K562 (cell line): ENCODE measurements around the gene DPCD. TPM values are rescaled to one million over a fixed set of nuclear protein-coding genes. Genes with fewer than 3 reads are reported as not detected.

Experiments
- ATAC-seq: fragments of 200-7000 bp; cut with Tn5 transposase; 3 replicates; pipeline ENCODE4 v1.9.1; 2020; ENCODE audit warnings: moderate library complexity
- BruUV-seq: library from RNA; stranded (reverse); fragments of 400-500 nt; replicated peaks from 2 replicates; lab custom pipeline; 2021; lab: Mats Ljungman, UMichigan
- CTCF ChIA-PET: fragments of 300-600 bp; formaldehyde crosslinking; extraction: SDS; loops from one replicate; lab custom pipeline; 2021; ENCODE audit warnings: low intra/inter-chr PET ratio; lab: Yijun Ruan, JAX
- POLR2A ChIA-PET: fragments of 300-600, 350-650 bp; sonication (Branson Sonifier 250); formaldehyde crosslinking; extraction: SDS; loops from one replicate; lab custom pipeline; 2021; ENCODE audit warnings: antibody characterized with exemption, inconsistent platforms; lab: Yijun Ruan, JAX
- DNase-seq, 4 experiments: peaks; one replicate each; pipeline versions ENCODE4 v3.0.0 to v3.0.0-alpha.2; 2011 to 2018; ENCODE audit warnings: low spot score in 3 of 4, mixed read lengths in 3 of 4; ENCODE audit errors: extremely low read depth in 1 of 4
- FAIRE-seq: peaks from 2 replicates; lab custom pipeline; 2011; peaks lifted over from hg19 to GRCh38; lab: Jason Lieb, UNC
- H2AFZ ChIP-seq: 2 replicates; pipeline ENCODE4 v1.6.0; 2011; ENCODE audit warnings: low read depth, low read length, control low read depth, inconsistent platforms
- H3K27ac ChIP-seq: fragments of 200-600 bp; 3 replicates; pipeline ENCODE4 v1.8.0; 2011; ENCODE audit warnings: low read depth, mild to moderate bottlenecking, control low read depth, inconsistent platforms, low read length, moderate library complexity, mixed read lengths; ENCODE audit errors: extremely low read depth
- H3K27me3 ChIP-seq, 2 experiments: fragments of 300-600 bp in 1 of 2; 2 replicates in 1 of 2; 3 replicates in 1 of 2; pipeline versions ENCODE4 v1.6.0 to v1.8.0; 2011; ENCODE audit warnings: inconsistent platforms in 2 of 2, low read length in 2 of 2, mild to moderate bottlenecking in 1 of 2, mixed read lengths in 1 of 2, moderate library complexity in 1 of 2; ENCODE audit not compliant: control insufficient read depth in 2 of 2, insufficient read depth in 2 of 2
- H3K36me3 ChIP-seq: fragments of 300-600 bp; 3 replicates; pipeline ENCODE4 v1.8.0; 2011; ENCODE audit warnings: mild to moderate bottlenecking, low read length, inconsistent platforms; ENCODE audit not compliant: control insufficient read depth, insufficient read depth
- H3K4me1 ChIP-seq, 2 experiments: fragments of 200-600 bp in 1 of 2; replicated peaks in 1 of 2; 2 replicates in 1 of 2; 3 replicates in 1 of 2; pipeline versions ENCODE4 v1.5.1 to v1.8.0; 2011; ENCODE audit warnings: inconsistent platforms in 2 of 2, low read length in 2 of 2, mild to moderate bottlenecking in 1 of 2, mixed read lengths in 1 of 2, moderate library complexity in 1 of 2; ENCODE audit not compliant: control insufficient read depth in 2 of 2, insufficient read depth in 2 of 2
- H3K4me2 ChIP-seq: 2 replicates; pipeline ENCODE4 v1.6.1; 2011; ENCODE audit warnings: low read length, control low read depth, inconsistent platforms, mixed read lengths; ENCODE audit not compliant: insufficient read depth
- H3K4me3 ChIP-seq: fragments of 200-600 bp; sonication (generic), shearing (Covaris generic); 2 replicates; pipeline ENCODE4 v1.5.1; 2016; ENCODE audit warnings: control low read depth, inconsistent platforms
- H3K79me2 ChIP-seq: fragments of 200-600 bp; 3 replicates; pipeline ENCODE4 v1.8.0; 2011; ENCODE audit warnings: low read length, inconsistent platforms; ENCODE audit not compliant: control insufficient read depth, insufficient read depth
- H3K9ac ChIP-seq, 2 experiments: 2 replicates each; pipeline versions ENCODE4 v1.6.0 to v1.6.1; 2011; ENCODE audit warnings: low read depth in 2 of 2, low read length in 2 of 2, control low read depth in 1 of 2, inconsistent platforms in 1 of 2, mild to moderate bottlenecking in 1 of 2, mixed read lengths in 1 of 2; ENCODE audit not compliant: insufficient read depth in 1 of 2
- H3K9me1 ChIP-seq: one replicate; pipeline ENCODE4 v1.6.0; 2011; ENCODE audit warnings: inconsistent platforms, mild to moderate bottlenecking, low read length, moderate library complexity; ENCODE audit not compliant: control insufficient read depth, insufficient read depth
- H3K9me3 ChIP-seq: replicated peaks from 2 replicates; pipeline ENCODE4 v1.5.1; 2011; ENCODE audit warnings: low read depth, low read length, inconsistent platforms; ENCODE audit not compliant: control insufficient read depth, insufficient read depth
- H4K20me1 ChIP-seq: replicated peaks from 2 replicates; pipeline ENCODE4 v1.6.1; 2011; ENCODE audit warnings: low read length, inconsistent platforms, mixed read lengths; ENCODE audit not compliant: control insufficient read depth, insufficient read depth
- BCOR ChIP-seq: fragments of 450-650 bp; IDR thresholded peaks from 2 replicates; pipeline ENCODE4 v1.6.1; 2016
- CTCF ChIP-seq, 3 experiments: IDR thresholded peaks in 2 of 3; conservative IDR thresholded peaks in 1 of 3; 2 replicates each; pipeline ENCODE4 v1.5.1; 2011 to 2012; ENCODE audit warnings: low read length in 3 of 3, mild to moderate bottlenecking in 3 of 3, control low read depth in 2 of 3, improper control_type of control experiment in 1 of 3, inconsistent platforms in 1 of 3, low read depth in 1 of 3, mixed read lengths in 1 of 3, moderate library complexity in 1 of 3; ENCODE audit not compliant: insufficient read depth in 2 of 3
- DPF2 ChIP-seq: fragments of 450-650 bp; IDR thresholded peaks from 2 replicates; pipeline ENCODE4 v1.6.1; 2016
- EGR1 ChIP-seq: fragments of 450-650 bp; conservative IDR thresholded peaks from 2 replicates; pipeline ENCODE4 v1.6.1; 2017; ENCODE audit warnings: mild to moderate bottlenecking
- ELF1 ChIP-seq: fragments of 200-800 bp; sonication (Bioruptor generic); IDR thresholded peaks from 2 replicates; pipeline ENCODE4 v1.6.1; 2016; ENCODE audit warnings: missing genetic modification characterization, missing compliant biosample characterization
- ERF ChIP-seq: fragments of 450-650 bp; formaldehyde crosslinking; IDR thresholded peaks from 2 replicates; pipeline ENCODE4 v1.4.0; 2020; ENCODE audit warnings: mild to moderate bottlenecking, mixed read lengths
- ESRRA ChIP-seq: fragments of 450-650 bp; IDR thresholded peaks from 2 replicates; pipeline ENCODE4 v1.6.1; 2014; ENCODE audit warnings: low read depth, mild to moderate bottlenecking, moderate library complexity, borderline replicate concordance
- KDM1A ChIP-seq, 2 experiments: fragments of 450-650 bp; IDR thresholded peaks; 2 replicates each; pipeline ENCODE4 v1.6.1; 2016; ENCODE audit warnings: mild to moderate bottlenecking in 2 of 2
- NR1H2 ChIP-seq: sonication (generic); formaldehyde crosslinking; IDR thresholded peaks from 2 replicates; pipeline ENCODE4 v1.4.0; 2020; ENCODE audit warnings: mild to moderate bottlenecking, missing genetic modification reagents
- RBM15 ChIP-seq: fragments of 200-400 bp; formaldehyde crosslinking; IDR thresholded peaks from 2 replicates; pipeline ENCODE4 v1.6.1; 2018; ENCODE audit warnings: mild to moderate bottlenecking, low read length, moderate library complexity; ENCODE audit not compliant: insufficient read depth
- SMAD1 ChIP-seq: fragments of 150-350 bp; IDR thresholded peaks from 2 replicates; pipeline ENCODE4 v1.6.1; 2014; ENCODE audit warnings: low read length, low read depth; ENCODE audit not compliant: partially characterized antibody
- TAF9B ChIP-seq: fragments of 450-650 bp; IDR thresholded peaks from 2 replicates; pipeline ENCODE4 v1.6.1; 2018; ENCODE audit warnings: mild to moderate bottlenecking; ENCODE audit not compliant: partially characterized antibody
- ZBTB8A ChIP-seq: fragments of 450-650 bp; IDR thresholded peaks from 2 replicates; pipeline ENCODE4 v1.6.1; 2018; ENCODE audit warnings: mild to moderate bottlenecking, moderate library complexity; ENCODE audit not compliant: partially characterized antibody
- ZMIZ1 ChIP-seq, 2 experiments: fragments of 150-350 bp in 1 of 2; IDR thresholded peaks; 2 replicates each; pipeline ENCODE4 v1.6.1; 2012 to 2016; ENCODE audit warnings: low read depth in 2 of 2, low read length in 2 of 2, mild to moderate bottlenecking in 1 of 2, moderate library complexity in 1 of 2
- ZNF584 ChIP-seq: fragments of 200-800 bp; sonication (Bioruptor generic); IDR thresholded peaks from 2 replicates; pipeline ENCODE4 v1.6.1; 2016; ENCODE audit warnings: low read depth, mild to moderate bottlenecking, missing genetic modification characterization, missing compliant biosample characterization
- WGBS: fragments of 100-300 bp; shearing (Covaris generic); methylation state at CpG from one replicate; pipeline ENCODE4 v1.1.6; 2016; ENCODE audit warnings: low coverage, mixed read lengths; ENCODE audit not compliant: insufficient coverage; ENCODE audit errors: missing lambda C conversion rate; 5-methylcytosine and 5-hydroxymethylcytosine counted together
- in situ Hi-C: fragments of 300-500 bp; cut with MboI; formaldehyde crosslinking; loops from 4 replicates; pipeline ENCODE4 v1.15.0; 2018; ENCODE audit warnings: inconsistent platforms, mixed read lengths
- intact Hi-C: fragments of 100-400 bp; cut with micrococcal nuclease; formaldehyde crosslinking; loops from 2 replicates; pipeline ENCODE4 v1.14.2; 2022
- polyA plus RNA-seq, 8 experiments: library from polyadenylated mRNA; depleted of rRNA in 4 of 8; stranded (reverse) in 5 of 8; unstranded in 3 of 8; fragments of >200 nt; fragmentation: Nextera tagmentation in 2 of 8; fragmentation: Illumina TruSeq in 1 of 8; extraction: Ambion mirVana in 2 of 8; extraction: Trizol in 1 of 8; gene quantifications; 2 replicates each; pipeline versions ENCODE4 v1.2.1 to v1.2.3, GENCODE V29; 2011 to 2014; ENCODE audit warnings: inconsistent platforms in 1 of 8, missing spikeins in 1 of 8
- total RNA-seq, 7 experiments: library from RNA; depleted of rRNA in 6 of 7; stranded (reverse); fragments of >200 nt in 6 of 7; fragmentation: Illumina TruSeq in 2 of 7; extraction: Trizol in 2 of 7; gene quantifications; 2 replicates each; pipeline versions ENCODE4 v1.2.1 to v1.2.3, GENCODE V29; 2011 to 2021; ENCODE audit warnings: low replicate concordance in 1 of 7
- TF ChIP-seq, protein P1 (sequence below): conservative IDR thresholded peaks from 2 replicates; pipeline ENCODE4 v1.6.1; 2011; ENCODE audit warnings: low read depth, mild to moderate bottlenecking, low read length; ENCODE audit not compliant: control insufficient read depth

DPCD gene
- total and polyA plus RNA-seq, 9 of the 15 experiments (the other 6 are each of a cell fraction or from before 2014, with no cell fraction given) = 12.1 to 45.2 (median 20.0) TPM

DNA sequence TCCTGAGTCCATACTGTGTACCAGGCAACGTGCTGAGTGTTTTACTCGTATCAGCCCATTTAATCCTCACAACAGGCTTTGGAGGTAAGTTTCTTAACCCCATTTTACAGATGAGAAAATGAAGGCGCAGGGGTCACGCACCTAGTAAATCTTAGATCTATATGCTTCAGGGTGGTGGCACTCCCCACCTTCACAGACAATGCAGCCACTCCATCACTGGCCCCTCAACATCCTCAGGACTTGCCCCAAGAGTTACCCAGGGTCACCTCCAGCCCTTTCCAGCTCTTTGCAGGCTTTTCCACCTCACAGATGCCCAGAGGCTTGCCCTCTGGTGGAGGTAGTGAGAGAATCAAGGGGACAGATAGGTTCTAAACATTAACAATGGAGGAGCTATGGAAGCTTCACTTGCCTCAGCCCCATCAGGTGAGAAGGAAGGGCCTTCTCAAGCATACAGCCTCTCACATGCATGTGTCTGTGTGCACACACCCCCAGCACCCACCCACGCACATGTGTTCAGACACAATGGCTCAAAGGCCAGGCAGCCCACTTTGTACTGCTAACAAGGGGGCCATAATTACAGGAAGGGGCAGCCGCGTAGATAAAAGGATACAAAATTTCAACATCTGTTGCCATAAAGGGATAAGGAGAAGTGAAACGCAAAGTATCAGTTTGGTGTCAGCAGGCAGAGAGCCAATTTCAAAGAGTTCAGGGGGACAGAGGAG is 29.1 kb downstream of the DPCD start:
- H3K4me2 ChIP-seq = no peak overlapping the region
- peak in 2 of 4 experiments; percentile 17 for DNase-seq
- TF ChIP-seq TAF9B = no peak
- TF ChIP-seq ESRRA = peak; percentile 73
- no peak for TF ChIP-seq NR1H2 (CRISPR knock-in tag)
- peak; percentile 49 for TF ChIP-seq BCOR
- 0 out of 4 replicates have a peak, but pooled peaks of 1 of the 2 experiments have one; percentile 19 for TF ChIP-seq KDM1A (IDR thresholded peaks at IDR 0.05)
- no peak for TF ChIP-seq ZNF584 (CRISPR knock-in tag)
- no peak for TF ChIP-seq ERF (CRISPR knock-in tag)
- TF ChIP-seq ZMIZ1 (IDR thresholded peaks at IDR 0.05; ENCODE audit: low read depth in 2 of 2, low read length in 2 of 2) = no peak
- TF ChIP-seq, protein P1, sequence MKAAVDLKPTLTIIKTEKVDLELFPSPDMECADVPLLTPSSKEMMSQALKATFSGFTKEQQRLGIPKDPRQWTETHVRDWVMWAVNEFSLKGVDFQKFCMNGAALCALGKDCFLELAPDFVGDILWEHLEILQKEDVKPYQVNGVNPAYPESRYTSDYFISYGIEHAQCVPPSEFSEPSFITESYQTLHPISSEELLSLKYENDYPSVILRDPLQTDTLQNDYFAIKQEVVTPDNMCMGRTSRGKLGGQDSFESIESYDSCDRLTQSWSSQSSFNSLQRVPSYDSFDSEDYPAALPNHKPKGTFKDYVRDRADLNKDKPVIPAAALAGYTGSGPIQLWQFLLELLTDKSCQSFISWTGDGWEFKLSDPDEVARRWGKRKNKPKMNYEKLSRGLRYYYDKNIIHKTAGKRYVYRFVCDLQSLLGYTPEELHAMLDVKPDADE = no peak
- TF ChIP-seq ZBTB8A = no peak
- no peak for TF ChIP-seq SMAD1
- peak; percentile 0 to 16 (median 2); a peak in 1 of 6 replicates for TF ChIP-seq CTCF (IDR thresholded peaks at IDR 0.05 in 2 of 3, conservative IDR thresholded peaks at IDR 0.05 in 1 of 3; ENCODE audit: insufficient read depth in 2 of 3, low read depth in 1 of 3, low read length in 3 of 3)
- TF ChIP-seq ELF1 (tag) = no peak
- TF ChIP-seq EGR1 = peak; percentile 48
- no peak for TF ChIP-seq RBM15
- TF ChIP-seq DPF2 = no peak

More for the DNA sequence above, 29.1 kb downstream of the DPCD start:
- ChIA-PET CTCF (interaction anchor here (1.1 kb wide), 1 partner anchor 15 kb away, joined by 4 read pairs; no protein-coding TSS in a partner anchor), POLR2A (interaction anchor here (0.6 to 1.1 kb wide), 2 partner anchors 12 to 778 kb away, joined by 3 read pairs; no protein-coding TSS in a partner anchor)
- H3K36me3 ChIP-seq = no peaks in the 10 kb centered on the region
- 58% methylated on average over 8 of the region's 8 CpGs for WGBS
- FAIRE-seq (no peak), ATAC-seq (peak; percentile 42; the same call in 1 of the 3 replicates)
- no peaks in the 10 kb centered on the region for H3K27me3 ChIP-seq
- H3K9me1 ChIP-seq = no peaks in the 10 kb centered on the region
- H3K27ac ChIP-seq = no peak overlapping the region
- no peaks in the 10 kb centered on the region for H4K20me1 ChIP-seq
- no peak overlapping the region for H3K4me3 ChIP-seq
- no peaks in the 10 kb centered on the region for H3K9me3 ChIP-seq
- H2AFZ ChIP-seq = no peak overlapping the region
- in situ Hi-C loops = no loop called here
- BruUV-seq = no TSS peak
- no peak overlapping the region for H3K9ac ChIP-seq
- intact Hi-C loops = no loop called here
- H3K4me1 ChIP-seq = no peaks in the 10 kb centered on the region; a peak in 2 of 5 replicates
- H3K79me2 ChIP-seq = no peaks in the 10 kb centered on the region
